ENCODE data around the gene NAV2. TPM values are rescaled to one million over a fixed set of nuclear protein-coding genes. Genes with fewer than 3 reads are reported as not detected.

NAV2 gene
- total RNA-seq, 1 donor from 2014 or later: 31.4 TPM

GRCh38 chr11:19817265-19817851, 104.7 kb downstream of the NAV2 start:
- no peak for TF ChIP-seq CTCF (IDR thresholded peaks at IDR 0.05)
- Mint-ChIP-seq H3K36me3 (ENCODE audit: unreplicated experiment) (peaks cover 8% of the 10 kb centered on the region), H3K27ac (ENCODE audit: unreplicated experiment) (no peak overlapping the region), H3K27me3 (ENCODE audit: unreplicated experiment) (no peaks in the 10 kb centered on the region), H3K4me1 (ENCODE audit: unreplicated experiment) (peaks cover 15% of the 10 kb centered on the region), H3K4me3 (ENCODE audit: unreplicated experiment) (no peak overlapping the region), H3K9me3 (ENCODE audit: unreplicated experiment) (no peaks in the 10 kb centered on the region)
- DNase-seq (ENCODE audit: extremely low spot score, unreplicated experiment): no peak

- Mint-ChIP-seq H3K4me1 (ENCODE audit: unreplicated experiment) (peaks cover 15% of the 10 kb centered on the region), H3K27me3 (ENCODE audit: unreplicated experiment) (no peaks in the 10 kb centered on the region), H3K27ac (ENCODE audit: unreplicated experiment) (no peak overlapping the region), H3K9me3 (ENCODE audit: unreplicated experiment) (no peaks in the 10 kb centered on the region), H3K4me3 (ENCODE audit: unreplicated experiment) (no peak overlapping the region), H3K36me3 (ENCODE audit: unreplicated experiment) (peaks cover 8% of the 10 kb centered on the region)
- DNase-seq (ENCODE audit: extremely low spot score, unreplicated experiment): no peak
- TF ChIP-seq CTCF (IDR thresholded peaks at IDR 0.05): no peak
Measured at GRCh38 chr11:19817870-19818269, 105.2 kb downstream of the NAV2 start.

- H3K9me3 Mint-ChIP-seq (ENCODE audit: unreplicated experiment): no peaks in the 10 kb centered on the region
- H3K27ac Mint-ChIP-seq (ENCODE audit: unreplicated experiment): no peak overlapping the region
- no peak overlapping the region for H3K4me3 Mint-ChIP-seq (ENCODE audit: unreplicated experiment)
- peaks cover 8% of the 10 kb centered on the region for H3K36me3 Mint-ChIP-seq (ENCODE audit: unreplicated experiment)
- no peak for DNase-seq (ENCODE audit: extremely low spot score, unreplicated experiment)
- TF ChIP-seq CTCF (IDR thresholded peaks at IDR 0.05): no peak
- peaks cover 15% of the 10 kb centered on the region for H3K4me1 Mint-ChIP-seq (ENCODE audit: unreplicated experiment)
- H3K27me3 Mint-ChIP-seq (ENCODE audit: unreplicated experiment): no peaks in the 10 kb centered on the region
Measured at GRCh38 chr11:19818619-19819018, 106.0 kb downstream of the NAV2 start.

- no peaks in the 10 kb centered on the region for H3K27me3 Mint-ChIP-seq (ENCODE audit: unreplicated experiment)
- no peak for TF ChIP-seq CTCF (IDR thresholded peaks at IDR 0.05)
- H3K4me1 Mint-ChIP-seq (ENCODE audit: unreplicated experiment): peaks cover 15% of the 10 kb centered on the region
- no peak overlapping the region for H3K27ac Mint-ChIP-seq (ENCODE audit: unreplicated experiment)
- peak; percentile 53 for DNase-seq (ENCODE audit: extremely low spot score, unreplicated experiment)
- H3K9me3 Mint-ChIP-seq (ENCODE audit: unreplicated experiment): no peaks in the 10 kb centered on the region
- H3K36me3 Mint-ChIP-seq (ENCODE audit: unreplicated experiment): peaks cover 5% of the 10 kb centered on the region
- H3K4me3 Mint-ChIP-seq (ENCODE audit: unreplicated experiment): no peak overlapping the region
Measured at GRCh38 chr11:19819148-19819547, 106.5 kb downstream of the NAV2 start.

- Mint-ChIP-seq H3K9me3 (ENCODE audit: unreplicated experiment) (no peaks in the 10 kb centered on the region), H3K4me3 (ENCODE audit: unreplicated experiment) (no peak overlapping the region), H3K36me3 (ENCODE audit: unreplicated experiment) (peaks cover 5% of the 10 kb centered on the region), H3K27me3 (ENCODE audit: unreplicated experiment) (no peaks in the 10 kb centered on the region), H3K27ac (ENCODE audit: unreplicated experiment) (no peak overlapping the region), H3K4me1 (ENCODE audit: unreplicated experiment) (peaks cover 15% of the 10 kb centered on the region)
- TF ChIP-seq CTCF (IDR thresholded peaks at IDR 0.05): no peak
- DNase-seq (ENCODE audit: extremely low spot score, unreplicated experiment): no peak
Measured at GRCh38 chr11:19820100-19820499, 107.5 kb downstream of the NAV2 start.

Data from osteocyte (in vitro differentiated cells).